HG03354 (cell line): ENCODE measurements around the gene ARRDC1.
A peak's percentile ranks its signal among the peaks of the same experiment; 100 is the strongest.
"Not testable (repeated sequence)": the region's sequence is repeated elsewhere in the genome, so short reads cannot be mapped to it uniquely, and the experiment has no call there.

Experiments used
- ATAC-seq: cut with Tn5 transposase; IDR thresholded peaks from one replicate; pipeline ENCODE4 v1.9.1; 2021; ENCODE audit warnings: mild to moderate bottlenecking; ENCODE audit not compliant: unreplicated experiment, poor library complexity, severe bottlenecking

ARRDC1 gene

DNA sequence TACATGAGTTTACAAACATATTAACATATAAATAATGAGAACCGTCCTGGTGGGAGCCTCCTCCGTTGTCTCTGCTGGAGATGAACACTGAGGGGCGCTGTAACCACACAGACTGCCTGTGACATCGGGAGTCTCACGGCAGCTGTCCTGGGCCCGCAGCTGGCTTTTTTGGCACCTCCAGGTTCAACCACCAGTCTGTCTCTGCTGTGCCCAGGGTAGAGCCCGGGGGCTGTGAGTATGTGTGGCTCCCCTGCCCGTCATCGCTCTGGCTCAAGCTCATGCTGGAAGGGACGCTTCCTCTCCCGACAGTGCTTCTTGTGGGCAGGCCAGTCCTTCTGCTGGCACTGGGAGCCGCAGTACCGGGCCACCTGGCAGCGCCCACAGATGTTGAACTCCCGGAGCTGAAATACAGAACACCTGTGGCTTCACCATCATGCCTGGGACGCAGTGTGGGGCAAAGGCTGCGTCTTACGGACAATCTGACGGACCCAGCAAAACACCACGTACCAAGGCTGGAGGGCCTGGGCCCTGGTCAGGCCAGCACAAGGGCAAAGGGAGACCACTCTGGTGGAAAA is 23.1 kb upstream of the ARRDC1 start:
- ATAC-seq, result no peak

DNA sequence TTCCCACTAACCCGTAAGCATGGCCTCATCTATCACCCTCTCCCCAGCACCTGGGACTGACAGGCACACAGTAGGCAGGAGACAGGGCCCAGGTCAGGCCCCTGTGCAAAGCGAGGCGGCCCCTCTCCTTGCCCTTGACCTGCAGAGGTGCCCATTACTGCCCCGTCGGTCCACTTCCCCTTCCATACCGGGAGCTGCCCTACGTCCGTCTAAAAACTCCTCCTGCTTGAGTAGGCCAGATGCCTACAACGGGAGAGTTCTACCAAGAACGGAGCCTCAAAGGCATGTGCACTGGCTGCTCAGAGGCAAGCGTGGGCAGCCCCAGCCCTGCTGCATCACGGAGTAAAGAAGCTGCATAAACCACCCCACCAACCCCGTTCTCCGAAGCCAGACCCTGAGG is 22.1 kb upstream of the ARRDC1 start:
- ATAC-seq, result no peak

DNA sequence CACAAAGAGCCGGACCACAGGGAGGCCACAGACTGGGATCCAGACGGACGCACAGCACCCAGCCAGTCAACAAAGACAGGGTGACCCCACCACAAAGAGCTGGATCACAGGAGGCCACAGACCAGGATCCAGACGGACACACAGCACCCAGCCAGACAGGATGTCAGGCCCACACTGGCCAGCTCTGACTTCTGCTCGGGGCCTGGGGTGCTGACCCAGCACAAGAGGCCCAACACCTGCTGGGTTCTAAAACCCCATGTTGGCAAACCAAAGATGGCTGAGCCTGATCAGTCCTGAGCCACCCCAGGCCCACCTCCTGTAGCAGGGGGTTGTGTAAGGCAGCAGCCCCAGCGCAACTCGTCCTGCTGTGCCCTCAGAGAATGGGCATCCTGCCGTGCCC is 21.5 kb upstream of the ARRDC1 start:
- ATAC-seq, result no peak

DNA sequence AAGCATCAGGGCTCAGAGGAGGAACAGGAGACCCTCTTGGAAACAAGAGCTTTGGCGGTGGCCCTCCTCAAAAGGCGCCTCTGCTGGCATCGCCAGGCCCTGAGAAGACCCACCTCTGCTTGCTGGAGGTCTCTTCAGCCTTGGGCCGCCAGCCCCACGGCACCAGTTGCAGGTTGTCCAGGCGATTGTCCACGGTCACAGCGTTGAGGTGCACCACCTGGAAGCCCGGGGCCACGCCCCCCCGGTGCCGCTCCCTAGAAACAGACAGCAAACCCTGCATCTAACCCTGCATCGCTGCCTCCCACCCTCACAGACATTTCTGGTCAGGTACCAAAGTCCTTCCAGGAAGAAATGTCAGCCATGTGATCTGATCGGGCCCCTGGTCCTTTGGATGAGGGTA is 18.6 kb upstream of the ARRDC1 start:
- no peak for ATAC-seq

DNA sequence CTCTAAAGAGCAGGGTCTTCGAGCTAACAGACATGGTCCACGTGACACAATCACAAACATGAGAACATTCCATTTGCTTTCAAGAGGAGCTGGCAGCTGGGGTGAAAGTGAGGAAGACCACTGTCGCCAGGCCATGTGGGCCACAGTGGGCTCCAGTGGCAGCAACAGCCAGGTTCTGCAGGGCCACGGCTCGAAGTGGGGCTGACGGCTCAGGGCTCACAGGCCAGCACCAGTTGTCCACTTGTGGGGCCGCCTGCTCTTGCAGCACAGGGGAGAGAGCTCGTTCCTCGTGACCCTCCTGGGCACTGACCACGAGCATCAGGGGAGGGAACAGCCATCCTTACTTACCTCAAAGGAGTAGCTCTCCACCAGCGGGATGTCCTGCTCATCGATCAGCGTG is 17.2 kb upstream of the ARRDC1 start:
- no peak for ATAC-seq

DNA sequence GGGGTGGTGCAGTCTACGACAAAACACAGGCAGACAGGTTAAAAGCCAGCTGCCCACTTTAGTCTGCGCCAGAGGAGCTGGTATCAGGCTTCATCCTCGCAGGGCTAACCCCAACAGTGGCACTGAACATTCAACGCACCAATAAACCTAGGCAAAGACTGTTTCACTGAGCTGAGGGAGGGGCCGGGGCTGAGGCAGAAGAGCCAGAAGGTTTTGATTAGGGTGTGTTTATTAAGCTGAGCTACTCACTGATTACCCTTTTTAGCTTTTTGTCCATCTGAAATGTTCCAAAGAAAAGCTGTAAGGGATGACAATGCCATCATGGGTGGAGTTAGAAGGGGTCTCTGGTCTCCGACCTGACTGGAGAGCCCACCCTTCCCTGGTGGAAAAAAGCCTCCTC is 16.6 kb upstream of the ARRDC1 start:
- no peak for ATAC-seq

DNA sequence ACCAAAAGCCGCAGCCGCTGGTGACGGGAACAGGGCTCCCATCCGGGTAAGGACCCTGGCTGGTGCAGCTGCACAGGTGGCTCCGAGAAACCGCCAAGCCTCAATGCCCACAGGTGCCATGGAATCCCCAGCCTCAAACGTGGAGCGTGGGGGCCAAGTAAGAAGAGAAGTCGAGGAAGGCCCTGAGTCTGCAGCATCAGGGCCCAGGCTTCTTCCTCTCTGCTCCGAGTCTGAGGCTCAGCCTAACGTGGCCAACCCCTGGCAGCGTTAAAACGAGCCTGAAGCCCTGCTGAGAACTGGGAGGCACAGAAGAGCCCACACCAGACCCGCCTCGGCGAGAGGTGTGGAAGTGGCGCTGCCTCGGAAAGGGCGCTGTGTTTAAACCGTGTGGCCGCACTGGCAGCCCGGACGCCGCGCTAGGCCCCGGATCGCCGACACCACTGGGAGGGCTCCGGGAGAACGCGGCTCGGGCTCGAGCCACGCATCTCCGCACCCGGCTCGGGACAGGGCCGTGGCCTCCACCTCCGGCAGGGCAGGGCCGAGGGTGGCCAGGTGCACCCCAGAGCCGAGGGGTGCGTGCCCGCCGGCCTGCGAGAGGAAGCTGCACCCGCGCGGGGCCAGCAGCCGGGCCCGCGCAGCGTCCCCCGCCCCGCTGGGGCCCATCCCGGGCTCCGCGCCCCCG is 15.9 kb upstream of the ARRDC1 start:
- peak; percentile 27 for ATAC-seq

DNA sequence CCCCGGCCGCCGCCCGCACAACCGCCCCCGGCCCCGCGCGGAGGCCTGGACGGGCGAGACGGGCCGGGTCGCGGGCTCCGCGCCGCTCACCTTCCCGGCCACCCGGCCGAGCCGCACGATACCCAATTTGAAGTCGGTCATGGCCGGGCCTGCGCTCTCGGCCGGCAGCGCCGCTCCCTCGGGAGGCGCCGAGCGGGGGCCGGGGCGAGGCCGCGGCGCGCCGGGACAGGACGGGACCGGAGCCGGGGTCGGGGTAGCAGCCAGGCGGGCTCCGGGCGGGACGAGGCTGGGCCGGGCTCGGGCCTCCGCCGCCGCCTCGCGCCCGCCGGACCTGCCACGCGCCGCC is 15.4 kb upstream of the ARRDC1 start:
- ATAC-seq, result no peak

DNA sequence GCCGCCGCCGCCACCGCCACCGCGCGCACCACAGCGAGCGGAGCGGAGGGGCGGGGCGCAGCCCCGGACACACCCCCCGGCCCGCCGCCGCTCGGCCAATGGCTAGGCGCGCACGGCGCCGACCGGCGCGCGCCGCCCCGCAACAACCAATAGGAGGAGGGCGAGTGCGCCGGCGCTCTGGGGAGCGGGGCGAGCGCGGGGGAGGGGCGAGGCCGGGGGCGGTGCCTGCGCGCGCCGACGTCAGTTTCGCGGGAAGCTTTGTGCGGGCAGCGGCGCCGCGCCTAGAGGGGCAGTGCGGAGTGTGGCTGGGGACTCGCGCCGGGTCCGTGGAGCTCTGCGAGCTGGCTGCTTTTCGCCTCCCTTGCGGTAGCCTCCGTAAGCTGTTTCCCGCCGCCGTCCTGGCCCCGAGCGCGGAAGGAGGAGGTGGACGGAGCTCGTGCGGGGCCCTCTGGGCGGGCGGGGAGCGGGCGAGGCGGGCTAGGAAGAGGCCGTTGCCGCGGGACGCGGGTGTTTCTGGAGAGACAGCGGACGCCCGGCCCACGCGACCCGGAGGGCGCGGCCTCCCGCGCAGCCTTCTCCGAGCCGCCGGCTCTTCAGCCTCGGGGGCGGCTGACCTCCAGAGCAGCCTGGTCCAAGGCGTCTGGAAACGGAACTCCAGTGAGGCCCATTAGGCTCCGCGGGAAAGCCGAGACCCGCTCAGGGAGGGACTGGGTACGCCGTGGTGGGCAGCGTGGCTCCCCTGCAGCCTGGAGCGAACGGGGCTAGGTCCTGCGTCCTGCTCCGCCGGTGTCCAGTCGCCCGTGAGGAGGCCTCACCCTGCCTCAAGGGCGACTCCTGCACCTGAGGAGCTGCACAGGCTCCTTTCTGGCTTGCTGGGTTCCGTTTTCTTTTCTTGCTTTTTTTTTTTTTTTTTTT is 14.8 kb upstream of the ARRDC1 start, which contains the start of gene ZMYND19:
Gene ZMYND19 (minus strand): TSS at position 44 of the 915 bp plus-strand sequence. CDS start 249 bp downstream, outside the sequence.
- ATAC-seq, result peak; percentile 82

DNA sequence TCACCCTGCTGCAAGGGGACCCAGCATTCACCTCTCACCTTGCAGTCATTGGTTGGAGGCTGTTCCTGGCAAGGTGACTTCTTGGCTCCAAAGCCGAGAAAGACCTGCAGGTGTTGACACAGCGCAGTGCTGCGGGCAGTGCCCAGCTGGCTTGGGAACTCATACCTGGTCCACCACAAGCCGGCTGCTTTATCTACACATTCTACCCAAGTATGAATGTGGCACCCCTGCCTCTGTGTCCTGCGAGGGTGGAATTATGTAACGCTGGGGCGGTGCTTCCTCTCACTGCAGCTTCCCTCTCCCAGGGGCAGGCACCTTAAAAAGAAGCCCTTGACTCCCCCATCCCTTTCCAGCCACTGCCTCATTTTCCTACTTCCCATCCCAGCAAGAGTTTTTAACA is 12.7 kb upstream of the ARRDC1 start:
- ATAC-seq, result no peak

DNA sequence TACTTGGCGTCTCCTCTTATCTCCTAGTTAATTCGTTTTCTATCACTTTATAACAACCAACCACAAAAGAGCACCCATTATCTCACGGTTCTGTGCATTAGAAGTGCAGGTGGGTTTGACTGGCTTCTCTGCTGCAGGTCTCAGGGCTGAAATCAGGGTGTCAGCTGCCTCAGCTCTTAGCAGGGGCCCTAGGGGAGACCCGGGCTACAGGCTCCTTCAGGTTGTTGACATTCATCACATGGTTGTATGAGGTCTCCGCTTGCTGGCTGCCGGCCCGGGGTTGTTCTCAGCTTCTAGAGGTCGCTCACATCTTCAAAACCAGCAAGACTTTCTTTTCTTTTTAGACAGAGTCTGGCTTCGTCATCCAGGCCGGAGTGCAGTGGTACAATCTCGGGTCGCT is 12.3 kb upstream of the ARRDC1 start:
- ATAC-seq, result no peak

DNA sequence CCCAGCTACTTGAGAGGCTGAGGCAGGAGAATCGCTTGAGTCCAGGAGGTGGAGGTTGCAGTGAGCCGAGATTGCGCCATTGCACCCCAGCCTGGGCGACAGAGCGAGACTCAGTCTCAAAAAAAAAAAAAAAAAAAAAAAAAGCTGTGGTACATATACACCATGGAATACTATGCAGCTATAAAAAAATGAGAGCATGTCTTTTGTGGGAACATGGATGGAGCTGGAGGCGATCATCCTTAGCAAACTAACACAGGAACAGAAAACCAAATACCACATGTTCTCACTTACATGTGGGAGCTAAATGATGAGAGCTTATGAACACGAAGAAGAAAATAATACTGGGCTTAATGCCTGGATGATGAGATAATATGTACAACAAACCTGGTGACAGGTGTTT is 8.9 kb upstream of the ARRDC1 start:
- ATAC-seq, result not testable (repeated sequence)

DNA sequence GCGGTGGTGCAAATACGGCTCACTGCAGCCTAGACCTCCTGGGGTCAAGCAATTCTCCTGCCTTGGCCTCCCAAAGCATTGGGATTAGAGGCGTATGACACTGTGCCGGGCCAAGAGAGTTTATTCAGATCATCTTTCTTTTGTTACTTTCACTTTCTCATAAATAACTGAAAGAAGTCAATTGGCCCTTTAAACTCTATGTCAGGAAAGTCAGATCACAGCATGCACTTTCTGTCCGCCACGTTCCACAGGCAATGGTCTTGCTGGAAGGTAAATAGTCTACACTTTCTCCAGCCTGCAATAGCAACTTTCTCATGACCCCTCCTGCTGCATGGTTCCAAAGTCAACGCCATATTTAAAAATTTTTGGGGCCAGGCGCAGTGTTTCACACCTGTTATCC is 6.5 kb upstream of the ARRDC1 start:
- ATAC-seq, result no peak

DNA sequence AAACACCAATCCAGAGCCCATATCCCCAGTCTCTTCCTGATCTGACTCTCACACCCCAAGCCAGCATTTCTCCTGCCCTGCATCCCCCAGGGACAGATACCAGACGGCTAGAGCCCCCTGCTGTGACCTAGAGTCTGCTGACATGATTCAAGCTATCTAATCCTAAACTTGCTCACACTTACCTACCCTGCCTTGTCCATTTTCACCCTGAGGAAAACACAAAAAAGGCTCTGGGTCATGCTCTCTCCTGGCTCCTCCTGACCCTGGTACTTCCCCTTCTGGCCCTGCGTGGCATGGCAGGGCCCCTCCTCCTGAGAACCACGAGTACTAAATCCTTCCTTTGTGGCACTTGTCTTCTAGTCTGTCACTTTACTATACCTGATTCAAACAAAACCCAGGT is 2.8 kb upstream of the ARRDC1 start:
- ATAC-seq, result no peak

DNA sequence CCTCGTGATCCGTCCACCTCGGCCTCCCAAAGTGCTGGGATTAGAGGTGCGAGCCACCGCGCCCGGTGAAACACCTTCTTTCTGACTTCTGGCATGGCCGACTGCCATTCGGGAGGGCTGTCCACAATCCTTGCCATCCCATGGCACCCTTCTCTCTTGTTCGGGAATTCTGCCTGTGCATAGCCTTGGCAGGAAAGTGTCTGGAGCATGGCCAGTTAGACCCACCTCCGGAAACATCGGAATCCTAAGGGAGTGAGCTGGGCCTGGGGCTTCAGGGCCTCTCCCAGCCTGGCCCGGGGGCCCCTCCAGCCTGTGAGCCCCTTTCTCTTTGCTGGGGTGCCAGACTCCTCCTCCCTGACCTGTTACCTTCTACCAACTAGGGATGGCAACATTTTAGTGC is 1.6 kb upstream of the ARRDC1 start:
- ATAC-seq, result no peak

DNA sequence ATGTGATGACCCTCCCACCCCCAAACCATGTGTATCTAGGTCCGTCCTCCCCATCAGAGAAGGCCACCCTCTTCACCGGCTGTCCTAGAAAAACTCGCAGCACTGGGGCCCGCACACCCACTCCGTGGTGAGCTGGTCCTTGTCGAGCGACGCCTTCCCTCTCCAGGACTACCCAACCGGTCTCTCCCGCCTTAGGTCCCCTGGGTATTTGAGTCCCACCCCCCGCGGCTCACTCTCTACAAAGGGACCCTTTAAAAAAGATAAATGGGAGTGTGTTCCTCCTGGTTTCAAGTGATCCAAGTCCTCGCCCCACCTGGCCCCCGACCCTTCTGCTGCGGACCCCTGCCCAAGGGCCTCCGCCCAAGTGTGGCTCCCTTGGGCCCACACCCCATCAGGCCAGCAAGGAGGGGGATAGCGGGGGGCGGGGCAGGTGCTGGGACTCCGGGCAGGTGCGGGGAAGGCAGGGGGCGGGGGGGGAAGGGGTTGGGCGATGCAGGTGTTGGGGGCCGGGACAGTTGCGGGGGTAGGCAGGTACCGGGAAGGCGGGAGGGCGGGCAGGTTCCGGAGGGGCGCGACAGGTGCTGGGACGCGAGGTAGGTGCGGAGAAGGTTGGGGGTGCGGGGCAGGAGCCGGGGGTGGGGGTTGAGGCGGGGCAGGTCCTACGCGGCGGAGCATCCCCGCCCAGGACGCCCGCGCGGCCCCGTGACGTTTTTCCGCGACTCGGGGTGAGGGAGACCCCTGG is 970 bp upstream of the ARRDC1 start:
- no peak for ATAC-seq

DNA sequence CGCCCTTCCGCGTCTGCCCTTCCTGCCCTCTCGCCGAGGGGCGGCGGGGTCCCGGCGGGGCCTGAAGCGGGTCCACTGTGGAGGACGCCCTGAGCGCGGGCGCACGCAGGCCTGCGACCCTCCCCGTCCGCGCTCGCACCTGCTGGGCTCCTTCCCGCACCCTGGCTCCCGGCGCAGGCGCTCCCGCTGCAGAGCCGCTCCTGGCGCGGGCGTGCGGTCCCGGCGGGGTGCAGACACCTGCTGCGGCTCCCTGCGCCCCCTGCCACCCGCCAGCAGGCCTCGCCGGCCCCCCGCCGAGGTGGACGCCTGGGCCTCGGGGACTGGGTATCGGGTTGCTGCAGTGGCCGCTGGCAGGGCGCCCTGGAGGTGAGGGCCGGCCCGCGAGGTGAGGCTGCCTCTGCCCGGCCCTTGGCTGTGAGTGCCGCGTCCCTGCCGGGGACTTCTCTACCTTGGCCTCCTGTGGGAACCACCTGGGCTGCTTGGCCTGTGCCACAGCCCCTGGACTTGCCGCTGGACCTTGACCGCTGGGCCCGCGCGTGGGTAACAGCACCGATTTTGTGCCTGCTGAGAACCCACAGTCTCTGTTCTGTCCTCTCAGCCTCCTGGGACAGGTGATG is 627 bp downstream of the ARRDC1 start:
- ATAC-seq, result no peak

DNA sequence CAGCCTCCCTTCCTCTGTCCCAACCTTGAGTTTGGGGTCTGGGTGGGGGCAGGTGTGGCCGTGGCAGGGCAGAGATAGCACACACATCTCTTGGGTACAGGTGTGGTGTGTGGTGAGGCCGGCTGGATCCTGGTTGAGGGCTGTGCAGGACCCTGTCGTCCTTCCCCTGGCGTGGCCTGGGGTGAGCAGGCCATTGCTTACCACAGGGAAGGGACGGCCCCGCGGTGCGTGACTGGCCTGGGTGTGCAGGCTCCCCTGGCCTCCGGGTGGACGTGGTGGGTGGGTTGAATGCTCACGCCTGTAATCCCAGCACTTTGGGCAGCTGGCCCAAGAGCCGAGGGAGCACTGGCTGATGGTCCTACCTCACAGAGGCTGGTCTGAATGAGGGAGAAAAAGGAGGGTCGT is 1.2 kb downstream of the ARRDC1 start:
- ATAC-seq, result no peak

DNA sequence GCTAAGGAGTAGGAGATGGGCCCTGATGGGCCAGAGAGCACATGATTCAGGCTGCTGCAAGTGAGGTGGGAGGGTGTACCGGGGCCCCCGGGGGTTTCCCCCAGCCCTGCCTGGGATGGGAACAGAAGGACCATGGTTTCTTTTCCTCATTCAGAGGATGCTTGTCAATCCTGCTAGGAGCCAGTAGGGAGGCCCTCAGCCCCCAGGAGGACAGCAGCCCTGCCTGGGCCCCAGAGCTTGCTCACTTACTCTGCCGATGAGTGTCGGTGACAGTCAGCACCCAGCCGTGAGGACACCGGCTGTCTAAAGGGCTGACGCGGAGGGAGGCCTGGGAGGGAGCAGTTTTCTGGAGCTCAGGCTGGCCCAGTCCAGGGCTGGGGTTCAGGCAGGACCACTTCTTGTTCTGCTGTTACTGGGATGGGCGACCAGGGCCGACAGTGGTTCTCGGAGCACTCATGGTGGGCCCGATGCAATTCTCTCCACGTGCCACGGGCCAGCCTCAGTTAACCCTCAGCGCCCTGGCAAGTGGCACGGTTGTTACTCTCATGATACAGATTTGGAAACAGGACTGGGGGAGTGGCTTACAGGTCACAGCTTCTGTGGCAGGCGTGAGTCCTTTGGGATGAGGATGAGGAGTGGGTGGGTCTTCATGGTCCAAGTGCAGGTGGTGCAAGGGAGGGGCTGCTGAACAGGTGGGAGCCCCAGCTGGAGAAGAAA is 1.8 kb downstream of the ARRDC1 start:
- no peak for ATAC-seq
